ENCODE measurements around the gene RTL9. TPM values are rescaled to one million over a fixed set of nuclear protein-coding genes. Genes with fewer than 3 reads are reported as not detected.
"Not testable (repeated sequence)": the region's sequence is repeated elsewhere in the genome, so short reads cannot be mapped to it uniquely, and the experiment has no call there.

Gene RTL9
- total RNA-seq, 1 donor from 2014 or later, result not detected

- intact Hi-C loops (cut with DNase I), result no loop called here
- TF ChIP-seq CTCF (IDR thresholded peaks at IDR 0.05), result no peak
- peaks cover 0 to 4% of the 10 kb centered on the region in 2 donors for H3K9me3 ChIP-seq
- H3K27ac ChIP-seq, result no peak overlapping the region
- H3K4me3 ChIP-seq, result no peak overlapping the region
- H3K27me3 ChIP-seq, result no peaks in the 10 kb centered on the region
- H3K36me3 ChIP-seq, result no peaks in the 10 kb centered on the region
- no peaks in the 10 kb centered on the region for H3K4me1 ChIP-seq
- DNase-seq (ENCODE audit: low spot score in 2 of 2), result no peak
Measured at GRCh38 chrX:110321081-110321480, 37.6 kb upstream of the RTL9 start.

DNA sequence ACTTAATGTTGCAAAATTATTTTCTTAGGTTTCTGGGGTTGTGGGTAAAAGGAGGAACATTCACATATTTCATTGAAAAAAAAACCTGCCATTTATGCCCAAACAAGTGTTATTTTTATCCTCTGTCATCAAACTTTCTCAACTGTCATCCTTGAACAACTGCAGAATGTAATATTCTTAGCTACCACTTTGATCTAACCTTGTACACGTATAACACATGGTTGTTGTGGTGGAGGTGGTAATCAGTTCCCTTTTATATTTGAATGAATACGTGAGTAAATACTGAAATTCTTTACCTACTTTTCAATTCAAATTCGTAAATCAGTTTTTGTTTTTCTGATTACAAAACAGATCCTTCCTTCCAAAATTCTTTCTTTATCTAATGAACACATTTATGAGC is 37.0 kb upstream of the RTL9 start:
- Histone ChIP-seq H3K4me1 (no peaks in the 10 kb centered on the region), H3K27ac (no peak overlapping the region), H3K9me3 (peaks cover 0 to 9% of the 10 kb centered on the region in 2 donors), H3K4me3 (no peak overlapping the region), H3K27me3 (no peaks in the 10 kb centered on the region), H3K36me3 (no peaks in the 10 kb centered on the region)
- intact Hi-C loops (cut with DNase I), result no loop called here
- DNase-seq (ENCODE audit: low spot score in 2 of 2), result no peak
- no peak for TF ChIP-seq CTCF (IDR thresholded peaks at IDR 0.05)

- no peaks in the 10 kb centered on the region for H3K4me1 ChIP-seq
- DNase-seq (ENCODE audit: low spot score in 2 of 2), result no peak
- no peak overlapping the region for H3K4me3 ChIP-seq
- intact Hi-C loops (cut with DNase I), result no loop called here
- no peak for TF ChIP-seq CTCF (IDR thresholded peaks at IDR 0.05)
- peaks cover 0 to 9% of the 10 kb centered on the region in 2 donors for H3K9me3 ChIP-seq
- no peaks in the 10 kb centered on the region for H3K36me3 ChIP-seq
- no peaks in the 10 kb centered on the region for H3K27me3 ChIP-seq
- no peak overlapping the region for H3K27ac ChIP-seq
Measured at GRCh38 chrX:110322603-110323002, 36.0 kb upstream of the RTL9 start.

- DNase-seq (ENCODE audit: low spot score in 2 of 2), result no peak
- Histone ChIP-seq H3K27me3 (no peaks in the 10 kb centered on the region), H3K36me3 (no peaks in the 10 kb centered on the region), H3K9me3 (peaks cover 0 to 9% of the 10 kb centered on the region in 2 donors), H3K27ac (no peak overlapping the region), H3K4me1 (no peaks in the 10 kb centered on the region), H3K4me3 (no peak overlapping the region)
- intact Hi-C loops (cut with DNase I), result no loop called here
- TF ChIP-seq CTCF (IDR thresholded peaks at IDR 0.05), result no peak
Measured at GRCh38 chrX:110326712-110327111, 31.9 kb upstream of the RTL9 start.

- Histone ChIP-seq H3K4me3 (no peak overlapping the region), H3K27me3 (no peaks in the 10 kb centered on the region), H3K27ac (no peak overlapping the region), H3K36me3 (no peaks in the 10 kb centered on the region), H3K4me1 (no peaks in the 10 kb centered on the region), H3K9me3 (peaks cover 0 to 9% of the 10 kb centered on the region in 2 donors)
- intact Hi-C loops (cut with DNase I), result no loop called here
- no peak for TF ChIP-seq CTCF (IDR thresholded peaks at IDR 0.05)
- DNase-seq (ENCODE audit: low spot score in 2 of 2), result no peak
Measured at GRCh38 chrX:110327336-110327735, 31.3 kb upstream of the RTL9 start.

- H3K27me3 ChIP-seq, result not testable (repeated sequence)
Measured at GRCh38 chrX:110328613-110329012, 30.0 kb upstream of the RTL9 start.

More at GRCh38 chrX:110328613-110329012, 30.0 kb upstream of the RTL9 start:
- H3K4me3 ChIP-seq; H3K9me3 ChIP-seq; H3K27ac ChIP-seq; intact Hi-C loops (cut with DNase I); H3K36me3 ChIP-seq; H3K4me1 ChIP-seq; DNase-seq (ENCODE audit: low spot score in 2 of 2): not testable (repeated sequence)
